ENCODE data around the gene INO80E.

Gene INO80E

GRCh38 chr16:29986231-29986630 lies 9.8 kb upstream of the INO80E start:
- no peak overlapping the region for H2AFZ ChIP-seq (ENCODE audit: low read length, unreplicated experiment)
- H3K36me3 ChIP-seq (ENCODE audit: insufficient read depth, low read length) = peaks cover 28% of the 10 kb centered on the region
- no peak overlapping the region for H3K27ac ChIP-seq (ENCODE audit: low read depth, low read length)
- H3K4me3 ChIP-seq (ENCODE audit: low read depth, low read length) = no peak overlapping the region
- H3K4me1 ChIP-seq (ENCODE audit: control insufficient read depth, insufficient read depth, low read length, unreplicated experiment) = no peaks in the 10 kb centered on the region
- no peaks in the 10 kb centered on the region for H3K79me2 ChIP-seq (ENCODE audit: control insufficient read depth, insufficient read depth, low read length, unreplicated experiment)
- no peaks in the 10 kb centered on the region for H3K27me3 ChIP-seq (ENCODE audit: insufficient read depth, low read length)

- Histone ChIP-seq H3K4me3 (ENCODE audit: low read depth, low read length) (no peak overlapping the region), H3K36me3 (ENCODE audit: insufficient read depth, low read length) (peaks cover 22% of the 10 kb centered on the region), H3K27me3 (ENCODE audit: insufficient read depth, low read length) (no peaks in the 10 kb centered on the region)
Measured at GRCh38 chr16:29986931-29987330, 9.1 kb upstream of the INO80E start.

GRCh38 chr16:29987371-29988085 lies 8.5 kb upstream of the INO80E start:
- Histone ChIP-seq H3K27me3 (ENCODE audit: insufficient read depth, low read length) (no peaks in the 10 kb centered on the region), H3K4me3 (ENCODE audit: low read depth, low read length) (no peak overlapping the region), H3K79me2 (ENCODE audit: control insufficient read depth, insufficient read depth, low read length, unreplicated experiment) (no peaks in the 10 kb centered on the region), H2AFZ (ENCODE audit: low read length, unreplicated experiment) (no peak overlapping the region), H3K27ac (ENCODE audit: low read depth, low read length) (no peak overlapping the region), H3K4me1 (ENCODE audit: control insufficient read depth, insufficient read depth, low read length, unreplicated experiment) (no peaks in the 10 kb centered on the region), H3K36me3 (ENCODE audit: insufficient read depth, low read length) (peaks cover 22% of the 10 kb centered on the region)

More at GRCh38 chr16:29986931-29987330, 9.1 kb upstream of the INO80E start:
- Histone ChIP-seq H3K4me1 (ENCODE audit: control insufficient read depth, insufficient read depth, low read length, unreplicated experiment) (no peaks in the 10 kb centered on the region), H3K79me2 (ENCODE audit: control insufficient read depth, insufficient read depth, low read length, unreplicated experiment) (no peaks in the 10 kb centered on the region), H3K27ac (ENCODE audit: low read depth, low read length) (no peak overlapping the region), H2AFZ (ENCODE audit: low read length, unreplicated experiment) (no peak overlapping the region)

GRCh38 chr16:29988346-29989075 lies 7.5 kb upstream of the INO80E start:
- H3K27ac ChIP-seq (ENCODE audit: low read depth, low read length) = no peak overlapping the region
- no peaks in the 10 kb centered on the region for H3K79me2 ChIP-seq (ENCODE audit: control insufficient read depth, insufficient read depth, low read length, unreplicated experiment)
- peaks cover 16% of the 10 kb centered on the region for H3K36me3 ChIP-seq (ENCODE audit: insufficient read depth, low read length)
- no peaks in the 10 kb centered on the region for H3K4me1 ChIP-seq (ENCODE audit: control insufficient read depth, insufficient read depth, low read length, unreplicated experiment)
- H2AFZ ChIP-seq (ENCODE audit: low read length, unreplicated experiment) = no peak overlapping the region
- no peak overlapping the region for H3K4me3 ChIP-seq (ENCODE audit: low read depth, low read length)
- no peaks in the 10 kb centered on the region for H3K27me3 ChIP-seq (ENCODE audit: insufficient read depth, low read length)

GRCh38 chr16:29989111-29989858 lies 6.8 kb upstream of the INO80E start:
- Histone ChIP-seq H2AFZ (ENCODE audit: low read length, unreplicated experiment) (no peak overlapping the region), H3K79me2 (ENCODE audit: control insufficient read depth, insufficient read depth, low read length, unreplicated experiment) (no peaks in the 10 kb centered on the region), H3K4me1 (ENCODE audit: control insufficient read depth, insufficient read depth, low read length, unreplicated experiment) (peaks cover 6% of the 10 kb centered on the region), H3K27ac (ENCODE audit: low read depth, low read length) (no peak overlapping the region), H3K27me3 (ENCODE audit: insufficient read depth, low read length) (no peaks in the 10 kb centered on the region), H3K4me3 (ENCODE audit: low read depth, low read length) (no peak overlapping the region), H3K36me3 (ENCODE audit: insufficient read depth, low read length) (peaks cover 10% of the 10 kb centered on the region)

- Histone ChIP-seq H3K4me3 (ENCODE audit: low read depth, low read length) (no peak overlapping the region), H3K4me1 (ENCODE audit: control insufficient read depth, insufficient read depth, low read length, unreplicated experiment) (peaks cover 13% of the 10 kb centered on the region), H3K36me3 (ENCODE audit: insufficient read depth, low read length) (peaks cover 4% of the 10 kb centered on the region; the same call in 1 of the 2 replicates), H2AFZ (ENCODE audit: low read length, unreplicated experiment) (no peak overlapping the region), H3K27me3 (ENCODE audit: insufficient read depth, low read length) (no peaks in the 10 kb centered on the region), H3K79me2 (ENCODE audit: control insufficient read depth, insufficient read depth, low read length, unreplicated experiment) (no peaks in the 10 kb centered on the region), H3K27ac (ENCODE audit: low read depth, low read length) (no peak overlapping the region)
Measured at GRCh38 chr16:29990034-29990433, 6.0 kb upstream of the INO80E start.

GRCh38 chr16:29990883-29991570 lies 5.0 kb upstream of the INO80E start:
- H2AFZ ChIP-seq (ENCODE audit: low read length, unreplicated experiment) = no peak overlapping the region
- H3K27ac ChIP-seq (ENCODE audit: low read depth, low read length) = no peak overlapping the region
- no peak overlapping the region for H3K4me3 ChIP-seq (ENCODE audit: low read depth, low read length)
- no peaks in the 10 kb centered on the region for H3K79me2 ChIP-seq (ENCODE audit: control insufficient read depth, insufficient read depth, low read length, unreplicated experiment)
- peaks cover 13% of the 10 kb centered on the region for H3K4me1 ChIP-seq (ENCODE audit: control insufficient read depth, insufficient read depth, low read length, unreplicated experiment)
- no peaks in the 10 kb centered on the region for H3K27me3 ChIP-seq (ENCODE audit: insufficient read depth, low read length)
- H3K36me3 ChIP-seq (ENCODE audit: insufficient read depth, low read length) = peaks cover 4% of the 10 kb centered on the region; the same call in 1 of the 2 replicates

GRCh38 chr16:29991571-29991904 lies 4.5 kb upstream of the INO80E start:
- no peaks in the 10 kb centered on the region for H3K27me3 ChIP-seq (ENCODE audit: insufficient read depth, low read length)
- H3K4me3 ChIP-seq (ENCODE audit: low read depth, low read length) = no peak overlapping the region
- H3K36me3 ChIP-seq (ENCODE audit: insufficient read depth, low read length) = peaks cover 4% of the 10 kb centered on the region; the same call in 1 of the 2 replicates
- H3K27ac ChIP-seq (ENCODE audit: low read depth, low read length) = no peak overlapping the region
- H2AFZ ChIP-seq (ENCODE audit: low read length, unreplicated experiment) = no peak overlapping the region
- no peaks in the 10 kb centered on the region for H3K79me2 ChIP-seq (ENCODE audit: control insufficient read depth, insufficient read depth, low read length, unreplicated experiment)
- H3K4me1 ChIP-seq (ENCODE audit: control insufficient read depth, insufficient read depth, low read length, unreplicated experiment) = peaks cover 13% of the 10 kb centered on the region

GRCh38 chr16:29992344-29992967 lies 3.6 kb upstream of the INO80E start:
- peaks cover 5% of the 10 kb centered on the region for H3K79me2 ChIP-seq (ENCODE audit: control insufficient read depth, insufficient read depth, low read length, unreplicated experiment)
- H3K4me1 ChIP-seq (ENCODE audit: control insufficient read depth, insufficient read depth, low read length, unreplicated experiment) = peaks cover 18% of the 10 kb centered on the region
- no peak overlapping the region for H2AFZ ChIP-seq (ENCODE audit: low read length, unreplicated experiment)
- H3K27ac ChIP-seq (ENCODE audit: low read depth, low read length) = no peak overlapping the region
- no peaks in the 10 kb centered on the region for H3K27me3 ChIP-seq (ENCODE audit: insufficient read depth, low read length)
- H3K36me3 ChIP-seq (ENCODE audit: insufficient read depth, low read length) = peaks cover 4% of the 10 kb centered on the region; the same call in 1 of the 2 replicates
- no peak overlapping the region for H3K4me3 ChIP-seq (ENCODE audit: low read depth, low read length)

Data from ACC112 (cell line).